PC-3 (cell line): ENCODE results near the gene CCDC158.

Source experiments
- CTCF ChIP-seq: fragments of 300-600 bp; sonication (generic); conservative IDR thresholded peaks from 2 replicates; pipeline ENCODE4 v1.5.1; 2017; ENCODE audit warnings: antibody characterized with exemption, low read depth, mild to moderate bottlenecking, low read length
- EZH2 ChIP-seq: fragments of 300-600 bp; sonication (generic); IDR thresholded peaks from one replicate; pipeline ENCODE4 v1.6.1; 2017; ENCODE audit warnings: antibody characterized with exemption, mild to moderate bottlenecking, low read length; ENCODE audit not compliant: unreplicated experiment

GRCh38 chr4:76315267-76315918 lies 105.5 kb downstream of the CCDC158 start:
- no peak for TF ChIP-seq EZH2
- no peak for TF ChIP-seq CTCF
